NOMO-1 treated with dmso at 0.1 percent for 144 hours (cell line): ENCODE data around the gene SENP1.
"Not testable (repeated sequence)": the region's sequence is repeated elsewhere in the genome, so short reads cannot be mapped to it uniquely, and the experiment has no call there.

ENCODE experiments used
- DNase-seq: peaks from one replicate; lab custom pipeline; 2025; ENCODE audit not compliant: unreplicated experiment; lab: John Stamatoyannopoulos, UW

Gene SENP1

DNA sequence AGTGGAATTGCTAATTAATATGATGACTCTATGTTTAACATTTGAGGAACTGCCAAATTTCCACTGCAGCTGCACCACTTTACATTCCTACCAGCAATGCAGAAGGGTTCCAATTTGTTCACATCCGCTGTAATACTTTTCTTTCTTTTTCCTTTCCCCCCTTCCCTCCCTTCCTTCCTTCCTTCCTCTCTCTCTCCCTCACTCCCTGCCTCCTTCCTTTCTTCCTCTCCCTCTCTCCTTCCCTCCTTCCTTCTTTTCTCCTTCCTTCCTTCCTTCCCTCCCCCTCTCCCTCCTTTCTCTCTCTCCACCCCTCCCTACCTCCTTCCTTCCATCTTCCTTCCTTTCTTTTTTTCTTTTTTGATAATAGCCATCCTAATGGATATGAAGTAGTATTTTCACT is 10.1 kb upstream of the SENP1 start:
- DNase-seq, result no peak

DNA sequence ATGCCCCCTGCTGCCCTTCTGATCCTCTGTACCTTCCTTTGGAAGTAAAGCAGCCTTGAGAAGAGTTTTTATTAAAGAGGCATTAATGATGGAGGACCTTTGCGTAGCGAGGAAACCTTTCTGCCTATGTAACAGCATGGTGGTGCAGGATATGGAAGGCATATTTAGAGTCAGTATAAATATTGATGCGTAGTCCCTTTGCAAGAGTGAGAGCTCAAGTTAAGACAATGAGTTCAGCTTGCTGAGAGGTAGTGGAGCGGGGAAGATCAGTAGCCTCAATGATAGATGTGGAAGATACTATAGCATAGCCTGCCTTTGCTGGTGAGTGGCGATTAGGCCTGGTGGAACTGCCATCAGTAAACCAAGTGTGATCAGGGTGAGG is 5.4 kb upstream of the SENP1 start:
- not testable (repeated sequence) for DNase-seq

DNA sequence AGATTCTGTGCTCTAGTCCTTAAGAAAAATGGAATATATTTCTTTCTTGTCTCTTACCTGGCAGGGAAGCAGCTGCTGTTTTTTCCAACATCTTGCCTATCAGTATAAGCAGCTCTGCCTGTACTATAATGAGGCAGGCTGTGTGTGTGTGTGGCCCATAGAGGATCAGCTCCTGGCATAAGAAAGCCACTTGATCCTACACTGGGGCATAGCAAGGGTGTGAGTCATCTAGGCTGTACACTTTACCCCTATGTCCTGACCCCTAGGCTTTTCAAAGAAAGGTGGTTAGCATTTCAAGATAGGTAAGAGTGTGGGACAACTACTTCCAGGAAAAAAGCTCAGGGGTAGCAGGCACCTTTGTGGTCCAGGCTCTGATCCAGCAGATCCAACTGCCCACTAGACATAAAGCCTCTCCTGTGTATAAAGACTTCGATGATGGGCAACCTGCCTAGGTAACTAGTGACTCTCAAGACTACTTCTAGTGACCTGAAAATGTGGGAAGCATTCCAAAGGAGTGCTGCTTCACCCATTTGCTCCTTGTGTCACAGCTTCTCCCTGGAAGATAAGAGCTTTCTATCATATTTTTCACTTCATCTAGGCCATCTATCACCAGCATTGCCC is 4.9 kb upstream of the SENP1 start:
- no peak for DNase-seq

DNA sequence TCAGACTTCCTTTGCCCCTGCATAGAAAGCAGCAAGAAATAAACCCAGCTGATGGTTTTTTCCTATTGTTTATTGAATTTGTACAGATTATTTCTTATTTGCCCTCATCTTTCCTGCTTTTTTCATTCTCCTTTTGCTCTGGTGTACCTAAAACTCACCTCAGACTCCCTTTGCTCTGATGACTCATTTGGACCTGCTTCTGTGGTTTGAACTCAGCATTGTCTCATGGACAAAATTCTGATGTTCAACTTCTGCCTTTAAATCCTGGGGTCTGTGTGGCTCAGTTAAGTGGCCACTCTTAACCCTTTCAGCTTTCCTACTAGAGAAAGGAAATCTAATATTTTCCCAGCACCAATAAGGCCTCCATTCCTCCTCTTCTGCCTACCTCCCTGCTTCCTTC is 3.5 kb upstream of the SENP1 start:
- no peak for DNase-seq

DNA sequence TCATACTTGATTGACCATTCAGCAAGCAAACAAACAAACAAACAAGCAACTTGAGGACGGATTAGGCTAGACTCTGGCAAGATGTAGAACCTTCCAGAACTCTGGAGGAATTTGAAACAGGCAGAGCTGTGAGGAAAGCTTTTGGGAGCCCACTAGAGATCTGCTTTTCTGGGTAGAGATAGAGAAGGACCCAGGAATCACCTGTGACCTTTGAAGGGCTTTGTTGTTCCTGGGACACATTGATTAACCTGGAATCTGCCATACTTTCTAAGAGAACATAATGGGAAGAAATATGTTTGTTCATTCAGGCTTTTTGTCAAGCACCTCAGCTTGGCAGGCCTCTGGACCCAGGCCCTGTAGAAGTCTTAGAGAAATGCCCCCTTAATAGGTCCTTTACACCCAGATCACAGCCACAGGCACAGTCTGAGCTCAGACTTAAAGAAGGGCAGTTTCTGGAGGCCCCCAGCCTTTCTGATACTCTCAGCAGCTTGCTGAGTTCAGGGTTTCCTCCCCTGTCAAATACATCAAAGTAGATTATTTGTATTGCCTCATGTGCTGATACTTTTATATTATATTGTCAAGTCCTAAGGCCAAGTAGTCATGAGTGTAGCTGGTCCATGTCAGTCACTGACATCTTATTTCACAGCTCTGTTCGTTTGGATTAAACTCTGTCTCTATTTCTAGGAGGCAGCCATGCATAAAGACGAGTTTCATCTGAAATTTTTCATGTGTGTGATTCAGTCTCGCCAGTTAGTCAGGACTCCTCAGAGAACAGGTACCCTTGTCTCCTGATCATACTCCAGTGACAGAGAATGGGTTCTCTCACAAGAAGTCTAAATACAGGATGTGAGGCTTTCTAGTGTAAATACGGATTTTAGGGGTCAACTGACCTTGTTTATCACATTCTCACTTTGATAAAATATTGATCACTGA is 1.1 kb upstream of the SENP1 start:
- DNase-seq, result no peak

DNA sequence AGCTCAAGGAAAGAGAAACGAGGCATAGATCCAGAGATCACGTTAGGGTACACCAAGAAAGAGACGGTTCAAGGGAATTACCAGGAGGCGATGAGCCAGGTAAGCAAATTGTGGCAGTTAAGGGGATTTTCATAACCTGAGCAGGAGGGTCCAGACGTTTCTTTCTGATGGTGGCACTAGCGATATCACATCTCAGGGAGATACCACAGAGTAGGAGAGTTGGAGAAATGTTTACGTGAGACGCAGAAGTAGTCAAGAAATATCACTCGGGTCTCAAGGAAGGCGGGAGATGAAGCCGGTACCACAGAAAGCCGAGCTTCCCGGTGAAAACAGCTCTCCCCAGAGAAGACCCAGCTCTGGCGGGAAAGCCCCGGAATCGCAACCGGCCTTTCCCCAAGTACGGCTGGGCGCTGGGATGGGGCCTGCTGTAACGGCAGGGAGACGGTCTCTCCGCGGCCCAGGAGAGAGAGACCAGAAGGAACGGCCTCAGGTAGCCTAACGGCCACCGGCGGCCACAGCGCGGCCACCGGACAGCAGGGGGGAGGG is 485 bp downstream of the SENP1 start:
- no peak for DNase-seq

DNA sequence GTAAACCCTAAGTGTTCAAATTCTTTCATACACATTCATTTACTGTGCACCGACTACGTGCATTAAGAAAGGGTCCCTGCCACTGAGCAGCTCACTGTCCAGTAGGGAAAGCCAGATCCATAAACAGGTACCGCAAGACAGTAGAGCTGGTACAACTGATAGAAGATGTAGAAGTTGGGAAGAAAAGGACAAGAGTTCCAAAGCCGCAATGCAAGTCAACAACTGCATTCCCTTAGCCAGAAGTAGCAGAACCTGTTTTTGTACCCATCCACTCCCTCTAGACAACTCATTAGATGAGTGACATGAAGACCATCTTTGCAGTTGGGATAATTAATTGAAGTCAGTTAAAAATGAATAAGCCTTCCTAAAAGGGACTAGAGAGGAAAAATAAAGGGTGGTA is 1.3 kb downstream of the SENP1 start:
- DNase-seq, result no peak

DNA sequence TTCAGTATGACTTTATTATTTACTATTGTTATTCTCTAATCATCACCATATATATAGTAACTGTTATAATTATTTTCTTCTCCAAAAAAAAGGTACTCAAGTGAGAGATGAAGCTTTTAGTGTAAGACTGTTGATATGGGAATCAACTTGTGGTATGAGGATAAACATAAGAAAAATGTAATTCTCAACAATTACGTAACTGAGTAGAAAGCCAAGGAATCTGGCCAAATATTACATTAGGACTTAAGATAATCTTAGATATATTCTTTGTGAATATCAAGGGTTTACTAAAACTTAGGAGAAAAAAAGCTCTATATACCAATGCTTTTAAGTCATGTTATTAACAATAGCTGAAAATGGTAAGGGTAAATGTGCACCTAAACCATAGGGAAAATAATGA is 13.3 kb downstream of the SENP1 start:
- no peak for DNase-seq

DNA sequence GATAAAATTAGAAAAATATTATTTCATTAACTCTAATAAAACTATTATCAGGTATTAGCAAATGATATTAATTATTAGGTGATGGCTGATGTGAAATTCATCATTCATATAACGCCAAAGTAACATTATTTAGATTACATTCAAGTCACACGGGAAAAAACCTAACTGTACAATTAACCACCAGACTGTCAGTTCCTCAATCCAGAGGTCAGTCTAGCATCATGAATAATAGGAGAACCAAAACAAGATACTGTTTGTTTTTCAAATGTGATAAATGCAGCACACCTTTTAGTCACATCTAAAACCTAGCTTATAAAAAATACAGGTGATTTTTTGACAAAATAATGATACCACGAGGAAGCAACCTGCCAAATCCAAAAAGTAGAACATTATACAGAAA is 19.6 kb downstream of the SENP1 start:
- DNase-seq, result no peak

DNA sequence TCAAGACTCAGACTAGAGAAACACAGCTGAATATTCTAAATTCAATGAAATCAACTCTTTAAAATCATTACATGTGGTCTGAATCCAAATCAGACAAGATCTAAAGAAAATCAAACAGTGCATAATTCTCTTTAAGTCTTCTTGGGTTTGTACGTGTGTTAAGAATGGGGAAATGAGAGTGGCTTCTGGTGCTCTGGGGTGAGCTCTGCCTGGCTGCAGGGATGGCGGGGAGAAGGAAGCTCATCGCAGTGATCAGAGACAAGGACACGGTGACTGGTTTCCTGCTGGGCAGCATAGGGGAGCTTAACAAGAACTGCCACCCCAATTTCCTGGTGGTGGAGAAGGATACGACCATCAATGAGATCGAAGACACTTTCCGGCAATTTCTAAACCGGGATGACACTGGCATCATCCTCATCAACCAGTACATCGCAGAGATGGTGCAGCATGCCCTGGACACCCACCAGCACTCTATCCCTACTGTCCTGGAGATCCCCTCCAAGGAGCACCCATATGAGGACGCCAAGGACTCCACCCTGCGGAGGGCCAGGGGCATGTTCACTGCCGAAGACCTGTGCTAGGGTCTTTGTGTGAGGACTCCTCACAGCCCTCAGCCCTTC is 20.9 kb downstream of the SENP1 start:
- DNase-seq, result peak; percentile 2

DNA sequence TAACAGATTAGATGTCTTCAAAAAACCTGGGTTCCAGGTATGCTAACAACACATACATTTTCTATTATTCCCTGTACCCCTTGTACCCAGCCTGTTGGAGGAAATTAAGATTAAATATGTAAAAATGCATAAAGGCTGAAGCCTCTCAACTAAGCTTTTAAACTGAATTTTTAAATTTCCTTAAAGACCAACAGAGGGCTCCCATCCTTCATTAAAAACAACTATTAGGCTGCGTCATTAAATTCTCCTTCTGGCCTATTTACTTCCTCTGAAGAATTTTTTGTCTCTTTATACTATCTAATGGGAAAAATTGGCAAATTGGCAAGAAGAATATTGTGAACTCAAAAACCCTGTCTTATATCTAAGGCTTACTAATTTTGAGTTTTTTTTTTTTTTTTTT is 21.8 kb downstream of the SENP1 start:
- no peak for DNase-seq

DNA sequence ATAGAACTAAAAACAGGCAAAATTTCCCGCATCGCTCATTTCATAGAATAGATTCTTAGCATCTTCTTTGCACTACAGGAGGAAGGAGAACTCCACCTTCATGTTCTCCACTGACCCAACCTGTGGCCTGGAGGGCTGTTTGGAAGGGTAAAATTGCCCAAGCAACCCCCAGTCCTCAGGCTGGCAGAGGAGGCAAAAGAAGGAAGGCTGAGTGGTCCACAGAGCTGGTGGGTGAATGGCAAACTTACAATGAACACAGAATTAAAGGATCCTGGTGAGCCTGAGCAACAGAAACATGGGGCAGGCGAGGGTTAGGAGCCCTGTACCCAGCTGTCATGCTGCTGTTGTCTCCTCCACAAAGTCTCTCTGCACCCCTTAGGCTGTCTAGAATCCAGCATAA is 25.1 kb downstream of the SENP1 start:
- DNase-seq, result no peak

DNA sequence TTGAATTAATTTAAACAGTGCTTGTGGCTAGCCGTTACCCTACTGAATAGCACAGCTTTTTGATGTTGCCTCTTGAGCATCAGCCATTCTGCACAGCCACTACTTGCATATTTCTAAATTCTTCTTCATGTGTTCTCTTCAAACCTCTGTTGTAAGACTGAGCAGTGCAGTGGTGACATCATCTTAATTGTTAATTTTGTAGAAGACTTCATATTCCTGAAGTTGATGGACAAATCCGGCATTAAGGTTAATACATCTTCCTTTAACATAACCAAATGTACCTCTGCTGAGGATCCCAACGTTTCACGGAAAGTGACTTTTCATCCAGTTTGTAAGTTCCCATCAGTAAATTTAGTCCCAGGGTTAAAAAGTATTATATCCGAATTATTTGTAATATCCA is 25.6 kb downstream of the SENP1 start:
- no peak for DNase-seq

DNA sequence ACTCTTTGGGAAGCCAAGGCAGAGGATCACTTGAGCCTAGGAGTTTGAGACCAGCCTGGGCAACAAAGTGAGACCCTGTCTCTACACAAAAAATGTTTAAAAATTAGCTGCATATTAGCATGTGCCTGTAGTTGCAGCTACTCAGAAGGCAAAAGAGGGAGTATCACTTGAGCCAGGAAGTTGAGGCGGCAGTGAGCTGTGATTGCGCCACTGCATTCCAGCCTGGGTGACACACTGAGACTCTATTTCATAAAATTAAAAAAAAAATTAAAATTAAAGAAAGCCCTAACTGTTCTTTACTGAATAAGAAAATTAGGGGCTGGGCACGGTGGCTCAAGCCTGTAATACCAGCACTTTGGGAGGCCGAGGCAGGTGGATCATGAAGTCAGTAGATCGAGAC is 27.0 kb downstream of the SENP1 start:
- DNase-seq, result no peak

DNA sequence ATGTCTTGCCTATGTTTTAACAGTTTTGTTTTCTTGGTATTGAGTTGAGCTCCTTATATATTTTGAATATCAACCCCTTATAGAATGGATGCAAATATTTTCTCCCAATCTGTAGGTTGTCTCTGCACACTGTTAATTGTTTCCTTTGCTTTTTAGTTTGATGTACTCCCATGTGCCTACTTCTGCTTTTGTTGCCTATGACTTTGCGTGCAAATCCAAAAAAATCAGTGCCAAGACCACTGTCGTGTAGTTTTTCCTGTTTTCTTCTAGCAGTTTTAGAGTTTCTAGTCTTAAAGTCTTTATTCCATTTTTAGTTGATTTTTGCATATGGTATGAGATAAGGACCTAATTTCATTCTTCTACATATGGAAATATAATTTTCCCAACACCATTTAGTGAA is 28.8 kb downstream of the SENP1 start:
- no peak for DNase-seq

DNA sequence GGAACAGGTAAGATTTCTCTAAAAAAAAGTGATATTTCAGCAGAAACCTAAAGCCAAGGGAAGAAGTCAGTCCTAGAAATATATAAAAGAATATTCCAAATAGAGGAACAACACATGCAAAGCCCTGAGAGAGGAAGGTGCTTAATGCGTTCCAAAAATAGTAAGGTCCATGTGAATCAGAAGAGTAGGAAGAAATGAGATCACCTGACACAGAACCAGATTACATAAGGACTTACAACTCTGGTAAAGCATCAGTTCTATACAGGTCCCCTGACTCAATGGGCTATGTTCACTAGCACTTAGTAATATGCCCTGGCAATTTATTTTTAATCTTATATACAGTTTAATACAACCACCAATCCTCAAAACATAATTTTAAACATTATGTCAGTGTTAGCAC is 30.0 kb downstream of the SENP1 start:
- DNase-seq, result no peak

DNA sequence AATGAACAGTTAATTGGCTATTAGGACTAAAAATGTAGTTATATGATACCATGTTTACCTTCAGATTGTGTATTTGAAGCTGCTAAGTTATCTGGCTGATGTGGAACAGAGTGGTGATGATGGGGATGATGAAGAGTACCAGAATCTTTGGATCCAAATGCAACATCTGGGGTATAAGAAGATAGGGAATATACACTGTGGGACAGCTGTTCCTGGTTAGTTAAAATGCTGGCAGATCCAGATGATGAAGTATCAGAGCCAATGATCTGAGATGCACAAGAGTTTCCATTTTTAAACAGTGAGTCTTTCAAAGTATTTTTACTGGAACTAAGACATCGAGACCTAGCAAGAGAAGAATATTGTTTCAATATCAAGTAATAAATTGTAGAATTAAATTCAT is 31.6 kb downstream of the SENP1 start:
- no peak for DNase-seq

DNA sequence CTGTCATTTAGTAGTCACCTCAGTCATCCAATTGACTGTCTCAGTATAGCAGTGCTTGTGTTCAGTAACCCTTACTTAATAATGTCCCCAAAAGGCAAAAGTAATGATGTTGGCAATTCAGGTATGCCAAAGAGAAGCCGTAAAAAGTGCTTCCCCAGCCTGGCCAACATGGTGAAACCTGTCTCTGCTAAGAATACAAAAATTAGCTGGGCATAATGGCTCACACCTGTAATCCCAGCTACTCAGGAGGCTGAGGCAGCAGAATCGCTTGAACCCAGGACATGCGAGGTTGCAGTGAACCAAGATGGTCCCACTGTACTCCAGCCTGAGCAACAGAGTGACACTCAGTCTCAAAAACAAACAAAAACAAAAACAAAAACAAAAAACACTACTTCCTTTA is 33.6 kb downstream of the SENP1 start:
- DNase-seq, result no peak

DNA sequence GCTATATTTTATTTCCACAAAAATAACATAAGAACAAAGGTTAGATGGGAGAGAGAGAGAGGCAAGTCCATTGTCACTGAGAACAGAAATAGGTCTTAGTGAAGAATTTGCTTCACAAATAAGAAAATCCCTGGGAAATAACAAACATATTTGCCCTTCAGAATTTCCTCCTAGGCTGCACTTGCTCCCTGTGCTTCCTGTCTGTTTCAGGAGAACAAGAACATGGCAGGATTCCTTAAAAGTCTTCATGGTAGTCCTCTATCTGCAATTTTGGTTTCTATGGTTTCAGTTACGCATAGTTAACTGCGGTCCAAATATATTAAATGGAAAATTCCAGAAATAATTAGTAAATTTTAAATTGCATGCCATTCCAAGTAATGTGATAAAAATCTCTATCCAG is 34.1 kb downstream of the SENP1 start:
- DNase-seq, result no peak

DNA sequence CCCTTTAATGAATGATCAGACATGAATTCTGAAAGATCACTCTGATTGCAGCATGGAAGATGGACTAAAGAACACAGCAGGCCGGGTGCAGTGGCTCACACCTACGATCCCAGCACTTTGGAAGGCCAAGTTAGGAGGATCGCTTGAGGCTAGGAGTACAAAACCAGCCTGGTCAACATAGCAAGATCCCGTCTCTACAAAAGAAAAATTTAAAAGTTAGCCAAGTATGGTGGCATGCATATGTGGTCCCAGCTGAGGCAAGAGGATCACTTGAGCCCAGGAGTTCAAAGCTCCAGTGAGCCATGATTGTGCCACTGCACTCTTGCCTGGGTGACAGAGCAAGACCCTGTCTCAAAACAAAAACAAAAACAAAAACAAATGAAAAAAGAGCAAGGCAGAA is 35.1 kb downstream of the SENP1 start:
- no peak for DNase-seq

DNA sequence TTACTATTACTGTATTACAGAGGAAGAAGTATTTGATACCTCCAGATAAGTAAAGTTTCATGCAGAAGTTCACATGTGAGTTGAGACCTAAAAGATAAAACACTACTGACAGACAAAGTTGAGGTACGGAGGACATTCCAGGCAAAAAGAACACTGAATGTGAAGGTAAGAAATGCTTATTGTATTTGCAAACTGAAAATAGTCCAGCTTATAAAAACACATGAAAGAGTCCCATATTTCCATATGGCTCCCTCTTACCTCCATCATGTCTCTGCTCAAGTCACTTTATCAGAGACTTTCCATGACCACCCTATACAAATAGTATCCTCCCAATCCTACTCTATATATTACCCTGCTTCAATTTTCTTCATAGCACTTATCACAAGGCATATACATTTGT is 35.8 kb downstream of the SENP1 start:
- DNase-seq, result no peak

DNA sequence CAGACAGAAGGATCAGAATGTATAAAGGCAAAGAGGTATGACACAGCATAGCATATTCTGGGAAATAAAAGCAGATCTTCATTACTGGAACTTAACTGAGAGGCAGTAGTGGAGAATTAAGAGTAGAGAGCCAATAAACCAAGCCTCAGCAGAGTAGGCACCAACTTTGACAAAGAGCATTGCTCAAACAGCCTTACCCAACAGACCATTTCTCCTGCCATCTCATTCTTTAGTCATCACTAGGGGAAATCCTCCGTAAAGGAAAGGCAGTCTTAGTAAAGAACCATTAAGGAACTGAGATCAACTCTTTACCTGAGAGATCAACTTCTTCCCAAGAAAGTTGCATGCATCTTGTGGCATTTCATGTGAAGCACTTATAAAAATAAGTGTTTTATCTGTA is 36.6 kb downstream of the SENP1 start:
- DNase-seq, result no peak
